ENCODE measurements around the gene BTBD7. TPM values are rescaled to one million over a fixed set of nuclear protein-coding genes. Genes with fewer than 3 reads are reported as not detected.

The BTBD7 gene
- total and polyA plus RNA-seq, 2 donors (not counting 1 experiment from before 2014, with no cell fraction given), result 8.1 to 48.6 TPM

GRCh38 chr14:93276031-93276716, 56.7 kb downstream of the BTBD7 start:
- Histone ChIP-seq H3K9me3 (ENCODE audit: control extremely low read depth in 1 of 3, control insufficient read depth in 2 of 3, insufficient read depth in 1 of 3, low read length in 2 of 3) (no peaks in the 10 kb centered on the region), H3K4me2 (replicated peaks; ENCODE audit: low read depth, low read length, poor library complexity, severe bottlenecking) (no peak overlapping the region), H2AFZ (ENCODE audit: insufficient read depth, low read depth, low read length, poor library complexity, severe bottlenecking) (no peak overlapping the region), H3K9ac (ENCODE audit: low read length) (no peak overlapping the region), H3K27me3 (replicated peaks in 1 of 4; ENCODE audit: control extremely low read depth in 1 of 4, control insufficient read depth in 3 of 4, insufficient read depth in 4 of 4, low read length in 3 of 4) (no peaks in the 10 kb centered on the region), H4K20me1 (ENCODE audit: control insufficient read depth, insufficient read depth, low read length, poor library complexity, severe bottlenecking) (no peaks in the 10 kb centered on the region), H3K79me2 (ENCODE audit: control insufficient read depth, insufficient read depth, low read length) (no peaks in the 10 kb centered on the region), H3K4me1 (ENCODE audit: control insufficient read depth in 2 of 2, insufficient read depth in 2 of 2, low read length in 2 of 2) (no peaks in the 10 kb centered on the region), H3K27ac (ENCODE audit: low read length in 2 of 2) (no peak overlapping the region), H3K36me3 (replicated peaks in 1 of 2; ENCODE audit: control extremely low read depth in 1 of 2, control insufficient read depth in 1 of 2, extremely low read depth in 1 of 2, insufficient read depth in 2 of 2, low read length in 1 of 2) (peaks cover 2 to 14% of the 10 kb centered on the region in 2 experiments), H3K4me3 (ENCODE audit: control extremely low read depth in 1 of 5, extremely low read depth in 1 of 5, insufficient read depth in 1 of 5, low read depth in 2 of 5, low read length in 4 of 5) (no peak overlapping the region)
- TF ChIP-seq EZH2 (IDR thresholded peaks at IDR 0.05; ENCODE audit: borderline replicate concordance, insufficient read depth, low read depth, low read length, poor library complexity, severe bottlenecking), result no peak
- Mint-ChIP-seq H3K27me3 (no peaks in the 10 kb centered on the region), H3K27ac (no peak overlapping the region), H3K4me1 (no peaks in the 10 kb centered on the region), H3K9me3 (ENCODE audit: insufficient read depth) (no peaks in the 10 kb centered on the region), H3K4me3 (no peak overlapping the region)
- DNase-seq, result no peak
- intact Hi-C loops (cut with micrococcal nuclease), result no loop called here
- POLR2A ChIA-PET, result no interaction called here
- CTCF ChIA-PET, result no interaction called here
- no peak for ATAC-seq (ENCODE audit: low read depth)
- no CpG with 5 or more reads among the region's 3 CpGs for WGBS (ENCODE audit: insufficient coverage)

DNA sequence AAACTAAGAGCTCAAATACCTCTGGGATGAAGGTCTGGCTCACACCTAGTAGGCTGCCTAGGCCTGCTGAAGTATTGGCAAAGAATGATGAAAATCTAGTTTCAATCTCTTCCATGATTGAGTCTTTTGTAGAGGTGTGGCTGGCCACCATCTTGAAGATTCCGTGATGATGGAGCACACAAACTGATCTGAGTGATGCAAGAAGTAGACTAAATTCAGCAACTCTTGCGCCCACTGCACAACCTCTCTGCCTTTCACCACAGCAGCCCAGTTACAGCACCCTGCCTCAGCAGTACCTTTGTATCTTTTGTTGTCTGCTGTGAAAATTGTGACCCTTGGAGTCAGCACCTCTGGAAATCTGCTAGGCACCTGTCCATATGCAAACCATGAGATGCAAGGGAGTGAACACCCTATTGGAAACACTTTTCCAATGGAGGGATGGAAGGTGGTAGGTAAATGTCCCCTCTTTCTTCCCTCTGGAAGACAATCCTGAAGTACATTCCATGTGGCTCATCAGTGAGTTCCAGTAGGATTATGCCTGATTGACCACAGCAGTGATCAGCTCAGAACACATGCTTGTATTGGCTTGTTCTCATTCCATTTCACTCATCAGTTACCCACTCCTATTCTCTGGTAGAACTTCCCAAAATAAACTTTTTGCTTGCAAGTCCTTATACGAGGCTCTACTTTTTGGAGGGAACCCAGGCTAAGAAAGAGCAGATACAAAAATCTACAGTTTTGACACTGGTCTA, 58.6 kb downstream of the BTBD7 start:
- H3K79me2 ChIP-seq (ENCODE audit: control insufficient read depth, insufficient read depth, low read length), result no peaks in the 10 kb centered on the region
- POLR2A ChIA-PET, result no interaction called here
- H3K4me3 Mint-ChIP-seq, result no peak overlapping the region

More for the DNA sequence above, 58.6 kb downstream of the BTBD7 start:
- Histone ChIP-seq H3K27ac (ENCODE audit: low read length in 2 of 2) (no peak overlapping the region), H4K20me1 (ENCODE audit: control insufficient read depth, insufficient read depth, low read length, poor library complexity, severe bottlenecking) (no peaks in the 10 kb centered on the region), H3K27me3 (replicated peaks in 1 of 4; ENCODE audit: control extremely low read depth in 1 of 4, control insufficient read depth in 3 of 4, insufficient read depth in 4 of 4, low read length in 3 of 4) (no peaks in the 10 kb centered on the region), H2AFZ (ENCODE audit: insufficient read depth, low read depth, low read length, poor library complexity, severe bottlenecking) (no peak overlapping the region), H3K9me3 (ENCODE audit: control extremely low read depth in 1 of 3, control insufficient read depth in 2 of 3, insufficient read depth in 1 of 3, low read length in 2 of 3) (no peaks in the 10 kb centered on the region), H3K9ac (ENCODE audit: low read length) (no peak overlapping the region), H3K4me1 (ENCODE audit: control insufficient read depth in 2 of 2, insufficient read depth in 2 of 2, low read length in 2 of 2) (no peaks in the 10 kb centered on the region), H3K4me3 (ENCODE audit: control extremely low read depth in 1 of 5, extremely low read depth in 1 of 5, insufficient read depth in 1 of 5, low read depth in 2 of 5, low read length in 4 of 5) (no peak overlapping the region), H3K4me2 (replicated peaks; ENCODE audit: low read depth, low read length, poor library complexity, severe bottlenecking) (no peak overlapping the region), H3K36me3 (replicated peaks in 1 of 2; ENCODE audit: control extremely low read depth in 1 of 2, control insufficient read depth in 1 of 2, extremely low read depth in 1 of 2, insufficient read depth in 2 of 2, low read length in 1 of 2) (peaks cover 3 to 14% of the 10 kb centered on the region in 2 experiments)
- no peaks in the 10 kb centered on the region for H3K9me3 Mint-ChIP-seq (ENCODE audit: insufficient read depth)
- H3K27me3 Mint-ChIP-seq, result no peaks in the 10 kb centered on the region
- H3K4me1 Mint-ChIP-seq, result no peaks in the 10 kb centered on the region
- H3K27ac Mint-ChIP-seq, result no peak overlapping the region
- ATAC-seq (ENCODE audit: low read depth) (no peak), DNase-seq (no peak)
- intact Hi-C loops (cut with micrococcal nuclease), result no loop called here
- WGBS (ENCODE audit: insufficient coverage), result 80% methylated on average over 1 of the region's 3 CpGs
- no peak for TF ChIP-seq EZH2 (IDR thresholded peaks at IDR 0.05; ENCODE audit: borderline replicate concordance, insufficient read depth, low read depth, low read length, poor library complexity, severe bottlenecking)
- TF ChIP-seq, protein P1, sequence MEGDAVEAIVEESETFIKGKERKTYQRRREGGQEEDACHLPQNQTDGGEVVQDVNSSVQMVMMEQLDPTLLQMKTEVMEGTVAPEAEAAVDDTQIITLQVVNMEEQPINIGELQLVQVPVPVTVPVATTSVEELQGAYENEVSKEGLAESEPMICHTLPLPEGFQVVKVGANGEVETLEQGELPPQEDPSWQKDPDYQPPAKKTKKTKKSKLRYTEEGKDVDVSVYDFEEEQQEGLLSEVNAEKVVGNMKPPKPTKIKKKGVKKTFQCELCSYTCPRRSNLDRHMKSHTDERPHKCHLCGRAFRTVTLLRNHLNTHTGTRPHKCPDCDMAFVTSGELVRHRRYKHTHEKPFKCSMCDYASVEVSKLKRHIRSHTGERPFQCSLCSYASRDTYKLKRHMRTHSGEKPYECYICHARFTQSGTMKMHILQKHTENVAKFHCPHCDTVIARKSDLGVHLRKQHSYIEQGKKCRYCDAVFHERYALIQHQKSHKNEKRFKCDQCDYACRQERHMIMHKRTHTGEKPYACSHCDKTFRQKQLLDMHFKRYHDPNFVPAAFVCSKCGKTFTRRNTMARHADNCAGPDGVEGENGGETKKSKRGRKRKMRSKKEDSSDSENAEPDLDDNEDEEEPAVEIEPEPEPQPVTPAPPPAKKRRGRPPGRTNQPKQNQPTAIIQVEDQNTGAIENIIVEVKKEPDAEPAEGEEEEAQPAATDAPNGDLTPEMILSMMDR (IDR thresholded peaks at IDR 0.05), result no peak
- CTCF ChIA-PET, result no interaction called here
